Stimulated activated CD8-positive, alpha-beta memory T cell treated with anti-CD3 and anti-CD28 coated beads, Interleukin-2, amount 100 ng/mL, for 48 hours (primary cell): ENCODE data around the gene CREB3L4.
A peak's percentile ranks its signal among the peaks of the same experiment; 100 is the strongest.

Experiments
- DNase-seq, 2 donors: peaks; one replicate each; pipeline ENCODE4 v3.0.0-alpha.2; 2020; ENCODE audit warnings: low read depth in 2 of 2

CREB3L4 gene

GRCh38 chr1:153936011-153936802 lies 31.5 kb upstream of the CREB3L4 start:
- no peak for DNase-seq

GRCh38 chr1:153937331-153937730 lies 30.4 kb upstream of the CREB3L4 start:
- no peak for DNase-seq

- DNase-seq: no peak
Observed at GRCh38 chr1:153938996-153939395, 28.7 kb upstream of the CREB3L4 start.

- no peak for DNase-seq
Observed at GRCh38 chr1:153939476-153939875, 28.2 kb upstream of the CREB3L4 start.

GRCh38 chr1:153940756-153941155 lies 26.9 kb upstream of the CREB3L4 start:
- DNase-seq: no peak

GRCh38 chr1:153941826-153942725 lies 25.6 kb upstream of the CREB3L4 start:
- no peak for DNase-seq

GRCh38 chr1:153942766-153943549 lies 24.7 kb upstream of the CREB3L4 start:
- DNase-seq: no peak

GRCh38 chr1:153944005-153944826 lies 23.5 kb upstream of the CREB3L4 start:
- no peak for DNase-seq

- no peak for DNase-seq
Observed at GRCh38 chr1:153944827-153945117, 22.9 kb upstream of the CREB3L4 start.

GRCh38 chr1:153945131-153945794 lies 22.4 kb upstream of the CREB3L4 start:
- peak; percentile 55 to 71 for DNase-seq

GRCh38 chr1:153945795-153946621 lies 21.7 kb upstream of the CREB3L4 start:
- peak; percentile 57 to 61 for DNase-seq

GRCh38 chr1:153946622-153947241 lies 21.0 kb upstream of the CREB3L4 start, which contains the start of gene DENND4B:
DENND4B (minus strand) TSS chr1:153946718; CDS start chr1:153944374, 2,344 bp downstream.
- DNase-seq: peak; percentile 61 to 72

- no peak for DNase-seq
Observed at GRCh38 chr1:153951183-153951582, 16.5 kb upstream of the CREB3L4 start.

GRCh38 chr1:153951801-153952200 lies 15.9 kb upstream of the CREB3L4 start:
- no peak for DNase-seq

- DNase-seq: no peak
Observed at GRCh38 chr1:153953859-153954365, 13.8 kb upstream of the CREB3L4 start.

- DNase-seq: no peak
Observed at GRCh38 chr1:153954826-153955225, 12.9 kb upstream of the CREB3L4 start.

GRCh38 chr1:153956997-153957715 lies 10.5 kb upstream of the CREB3L4 start:
- no peak for DNase-seq

- no peak for DNase-seq
Observed at GRCh38 chr1:153957744-153958110, 10.0 kb upstream of the CREB3L4 start.
